C4-2B (cell line): Measurements from ENCODE around the gene VPREB1.

Experiments used
- ZFX ChIP-seq: fragments of 450-650 bp; IDR thresholded peaks from 2 replicates; pipeline ENCODE4 v1.6.1; 2017
- TF ChIP-seq, protein P1 (sequence below): fragments of 450-650 bp; conservative IDR thresholded peaks from 2 replicates; pipeline ENCODE4 v1.5.1; 2017; ENCODE audit warnings: mild to moderate bottlenecking

DNA sequence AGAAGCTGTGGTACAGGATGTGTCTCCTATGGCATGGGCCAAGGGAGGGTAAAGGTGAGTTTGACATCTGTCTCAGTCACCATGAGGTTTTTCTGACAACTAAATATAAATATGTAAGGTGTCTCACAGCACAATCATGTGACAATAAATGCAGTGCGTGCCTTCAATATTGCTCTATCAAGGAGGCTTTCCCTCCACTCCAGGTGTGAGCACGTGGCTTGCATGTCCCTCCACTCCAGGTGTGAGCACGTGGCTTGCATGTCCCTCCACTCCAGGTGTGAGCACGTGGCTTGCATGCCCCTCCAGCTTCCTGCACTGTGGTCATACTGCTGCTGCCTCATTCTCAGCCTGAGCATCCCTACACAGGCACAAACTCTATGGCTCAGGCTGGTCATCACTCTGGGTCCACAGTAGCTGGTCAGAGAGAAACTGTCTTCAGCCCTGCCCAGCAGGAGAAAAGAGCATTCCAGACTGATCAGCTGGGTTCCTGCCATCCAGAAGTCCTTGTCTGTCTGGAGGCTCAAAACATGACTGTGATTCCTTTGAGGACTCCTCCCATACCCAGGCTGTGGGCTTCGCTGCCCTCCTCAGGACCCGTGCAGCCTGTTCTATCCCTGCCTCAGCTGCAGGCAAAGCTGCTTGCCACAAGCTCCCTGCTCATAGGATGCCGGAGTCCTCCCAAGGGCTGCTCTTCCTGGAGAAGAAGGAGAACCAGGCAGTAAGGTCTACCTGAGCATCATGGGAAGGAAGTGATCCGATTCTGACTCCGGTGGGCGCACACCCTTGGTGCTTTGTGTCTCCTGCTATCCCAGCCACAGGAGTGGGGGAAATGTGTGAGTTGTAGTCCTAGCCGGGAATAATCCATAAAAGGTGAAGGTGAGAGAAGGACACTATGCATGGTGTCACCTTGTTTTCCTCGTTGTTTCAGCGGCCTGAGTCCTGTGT is 33.4 kb upstream of the VPREB1 start:
- TF ChIP-seq, protein P1, sequence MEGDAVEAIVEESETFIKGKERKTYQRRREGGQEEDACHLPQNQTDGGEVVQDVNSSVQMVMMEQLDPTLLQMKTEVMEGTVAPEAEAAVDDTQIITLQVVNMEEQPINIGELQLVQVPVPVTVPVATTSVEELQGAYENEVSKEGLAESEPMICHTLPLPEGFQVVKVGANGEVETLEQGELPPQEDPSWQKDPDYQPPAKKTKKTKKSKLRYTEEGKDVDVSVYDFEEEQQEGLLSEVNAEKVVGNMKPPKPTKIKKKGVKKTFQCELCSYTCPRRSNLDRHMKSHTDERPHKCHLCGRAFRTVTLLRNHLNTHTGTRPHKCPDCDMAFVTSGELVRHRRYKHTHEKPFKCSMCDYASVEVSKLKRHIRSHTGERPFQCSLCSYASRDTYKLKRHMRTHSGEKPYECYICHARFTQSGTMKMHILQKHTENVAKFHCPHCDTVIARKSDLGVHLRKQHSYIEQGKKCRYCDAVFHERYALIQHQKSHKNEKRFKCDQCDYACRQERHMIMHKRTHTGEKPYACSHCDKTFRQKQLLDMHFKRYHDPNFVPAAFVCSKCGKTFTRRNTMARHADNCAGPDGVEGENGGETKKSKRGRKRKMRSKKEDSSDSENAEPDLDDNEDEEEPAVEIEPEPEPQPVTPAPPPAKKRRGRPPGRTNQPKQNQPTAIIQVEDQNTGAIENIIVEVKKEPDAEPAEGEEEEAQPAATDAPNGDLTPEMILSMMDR, result no peak
- TF ChIP-seq ZFX, result no peak
